Activated CD4-positive, alpha-beta T cell treated with anti-CD3 and anti-CD28 coated beads, Interleukin-2, amount 50 U/mL, for 4 hours (primary cell): ENCODE measurements around the gene KAT8.
"Not testable (repeated sequence)": the region's sequence is repeated elsewhere in the genome, so short reads cannot be mapped to it uniquely, and the experiment has no call there.

Source experiments
- DNase-seq, 2 experiments: peaks; one replicate each; pipeline ENCODE4 v3.0.0-alpha.2; 2020

The KAT8 gene

DNA sequence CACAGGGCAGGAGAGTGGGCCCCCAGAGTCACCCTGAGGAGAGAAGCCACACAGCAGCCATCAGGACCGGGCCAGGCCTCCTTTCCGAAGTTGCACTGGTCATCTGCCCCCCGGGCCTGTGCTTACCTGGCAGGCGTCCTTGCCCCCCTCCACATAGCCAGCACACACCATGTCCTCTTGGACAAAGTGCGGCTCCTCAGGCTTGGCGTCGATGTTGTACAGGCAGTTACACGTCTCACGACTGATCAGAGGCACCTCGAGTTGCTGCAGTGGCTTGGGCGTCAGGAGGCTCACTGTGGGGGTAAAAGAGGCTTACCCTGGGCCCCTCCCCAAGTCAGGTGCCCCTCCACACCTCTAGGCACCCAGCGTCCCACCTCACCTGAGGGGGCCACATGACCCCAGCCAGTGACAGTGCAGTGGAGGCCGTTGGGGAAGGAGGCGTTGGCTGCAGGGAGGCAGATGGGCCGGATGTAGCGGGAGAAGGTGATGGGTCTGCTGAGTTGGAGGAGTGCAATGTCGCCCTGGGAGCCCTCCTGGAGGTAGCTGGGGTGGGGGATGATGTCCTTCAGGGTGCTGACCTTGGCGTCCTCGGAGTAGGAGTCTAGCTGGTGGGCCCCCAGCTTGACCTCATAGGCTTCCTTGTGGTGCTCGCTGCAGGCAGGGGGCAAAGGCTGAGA, 15.0 kb downstream of the KAT8 start:
- DNase-seq, result no peak

GRCh38 chr16:31133046-31133501, 15.6 kb downstream of the KAT8 start:
- no peak for DNase-seq

DNA sequence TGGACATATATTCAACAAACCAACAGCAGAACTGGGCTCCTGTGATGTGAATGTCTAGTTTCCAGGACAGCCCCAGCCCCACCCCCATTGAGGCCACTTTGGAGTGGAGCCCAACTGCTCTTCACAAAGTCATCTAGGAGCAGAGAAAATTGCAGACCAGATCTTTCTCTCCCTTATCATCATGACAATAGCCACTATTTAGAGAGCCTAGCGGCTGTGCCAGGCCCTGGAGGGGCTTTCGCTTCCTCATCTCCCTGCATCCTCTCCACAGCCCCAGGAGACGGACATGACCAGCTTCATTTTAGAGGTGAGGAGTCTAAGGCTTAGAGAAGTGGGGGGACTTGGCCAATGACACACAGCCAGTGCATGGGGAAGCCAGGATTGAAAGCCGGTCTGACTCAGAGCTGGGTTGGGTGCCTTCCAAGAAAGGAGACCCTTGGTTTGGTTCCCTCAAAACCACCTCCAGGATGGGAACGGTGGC, 16.7 kb downstream of the KAT8 start:
- no peak for DNase-seq

DNA sequence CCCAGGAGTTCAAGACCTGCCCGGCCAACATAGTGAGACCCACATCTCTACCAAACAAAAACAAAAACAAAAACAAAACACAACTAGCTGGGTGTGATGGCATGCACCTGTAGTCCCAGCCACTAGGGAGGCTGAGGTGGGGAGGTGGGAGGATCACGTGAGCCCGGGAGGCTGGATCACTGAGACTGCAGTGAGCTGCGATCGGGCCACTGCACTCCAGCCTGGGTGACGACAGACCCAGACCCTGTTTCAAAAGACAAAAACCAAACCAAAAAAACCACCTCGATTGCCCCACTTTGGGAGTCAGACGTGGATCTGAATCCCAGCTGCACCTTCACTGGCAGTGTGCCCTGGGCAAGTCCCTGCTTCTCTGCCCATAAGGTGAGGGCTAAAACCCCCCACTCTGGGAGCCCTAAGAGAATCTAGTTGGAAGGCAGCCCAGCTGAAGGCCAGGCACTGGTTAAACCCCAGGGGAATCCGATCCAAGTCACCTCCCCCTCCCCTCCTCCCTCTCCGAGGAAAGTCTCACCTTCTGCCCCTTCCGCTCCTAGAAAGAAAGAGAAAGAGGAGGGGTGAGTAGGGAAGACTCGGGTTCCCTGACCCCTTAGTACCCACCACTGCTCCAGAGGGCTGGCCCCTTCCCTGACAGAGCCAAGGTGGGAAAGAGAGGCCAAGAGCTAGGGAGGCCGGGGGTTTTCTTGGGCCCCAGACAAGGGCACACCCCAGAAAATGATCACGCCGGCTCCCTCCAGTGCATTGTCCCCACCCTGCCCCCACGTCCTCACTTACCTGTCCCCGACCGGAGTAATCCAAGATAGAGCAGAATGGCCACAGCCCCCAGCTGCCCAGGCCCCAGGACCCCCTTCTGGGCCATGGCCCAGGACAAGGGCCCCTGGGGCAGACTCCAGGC, 17.4 kb downstream of the KAT8 start:
- no peak for DNase-seq

GRCh38 chr16:31135535-31136286, 18.2 kb downstream of the KAT8 start, which contains the start of gene PRSS8:
Gene PRSS8 (minus strand): TSS chr16:31135727. CDS start chr16:31135498, 229 bp downstream.
- DNase-seq, result no peak

DNA sequence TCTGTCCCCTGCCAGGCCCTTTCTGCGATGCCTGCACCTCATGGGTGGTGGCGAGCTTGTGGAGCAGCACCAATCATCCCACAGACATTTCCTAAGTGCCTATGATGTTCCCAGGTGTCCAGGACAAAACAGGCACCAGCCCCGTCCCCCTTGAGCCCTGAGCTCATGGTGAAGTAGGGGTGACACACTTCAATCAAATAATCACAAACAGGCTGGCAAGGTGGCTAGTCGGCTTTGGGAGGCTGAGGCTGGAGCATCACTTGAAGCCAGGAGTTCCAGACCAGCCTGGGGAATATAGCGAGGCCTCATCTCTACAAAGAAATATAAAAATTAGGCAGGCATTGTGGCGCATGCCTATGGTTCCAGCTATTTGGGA, 18.8 kb downstream of the KAT8 start:
- DNase-seq, result no peak

- DNase-seq, result not testable (repeated sequence)
Measured at GRCh38 chr16:31136822-31137499, 19.5 kb downstream of the KAT8 start.

DNA sequence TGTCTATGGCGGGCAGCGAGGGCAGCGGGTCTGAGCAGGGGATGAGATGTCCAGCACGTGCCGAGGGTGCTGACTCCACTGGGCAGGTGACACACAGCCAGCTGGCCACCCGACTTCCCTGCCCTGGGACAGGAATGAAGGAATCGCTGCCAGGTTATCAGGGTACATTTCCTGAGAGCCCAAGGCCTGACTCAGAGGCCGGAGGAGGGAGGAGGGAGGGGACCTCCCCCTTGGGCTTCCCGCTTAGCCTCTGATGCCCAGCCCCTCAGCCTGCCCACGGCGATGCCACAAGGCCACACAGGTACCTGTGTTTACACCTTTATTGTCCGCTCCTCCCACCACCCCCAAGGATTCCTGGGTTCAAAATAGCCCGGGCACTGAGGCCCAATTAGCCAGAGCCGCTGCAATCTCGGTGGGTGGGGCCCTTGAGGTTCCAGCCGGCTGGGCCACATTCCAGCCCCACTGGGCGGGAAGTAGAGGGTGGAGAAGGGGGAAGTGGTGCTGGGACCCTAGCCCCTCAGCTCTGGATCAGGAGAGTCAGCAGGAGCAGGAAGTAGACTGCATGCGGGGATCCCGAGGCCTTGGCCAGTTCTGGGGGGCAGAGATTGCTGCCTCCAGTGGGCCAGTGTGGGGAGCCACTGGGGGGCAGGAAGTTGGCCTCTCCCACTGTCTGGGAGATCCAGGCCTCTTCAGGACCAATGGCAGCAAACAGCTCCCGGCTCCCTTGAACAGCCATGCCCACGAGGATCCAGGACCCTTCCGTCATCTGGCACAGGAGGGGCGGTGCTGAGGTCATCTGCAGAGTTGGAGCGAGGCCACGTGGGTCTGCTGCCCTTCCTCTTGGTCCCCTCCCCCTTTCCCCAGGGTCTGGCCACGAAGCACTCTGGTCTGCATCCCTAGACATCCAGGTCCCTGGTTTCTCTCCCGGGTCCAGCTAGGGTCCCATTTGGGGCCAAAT, 21.4 kb downstream of the KAT8 start:
- no peak for DNase-seq

- not testable (repeated sequence) for DNase-seq
Measured at GRCh38 chr16:31141071-31141469, 23.6 kb downstream of the KAT8 start.

GRCh38 chr16:31141489-31142108, 24.1 kb downstream of the KAT8 start:
- DNase-seq, result no peak

GRCh38 chr16:31142109-31143010, 24.9 kb downstream of the KAT8 start:
- DNase-seq, result peak; percentile 95 to 96

GRCh38 chr16:31143011-31143693, 25.7 kb downstream of the KAT8 start:
- DNase-seq, result no peak

GRCh38 chr16:31143694-31144148, 26.3 kb downstream of the KAT8 start:
- no peak for DNase-seq

DNA sequence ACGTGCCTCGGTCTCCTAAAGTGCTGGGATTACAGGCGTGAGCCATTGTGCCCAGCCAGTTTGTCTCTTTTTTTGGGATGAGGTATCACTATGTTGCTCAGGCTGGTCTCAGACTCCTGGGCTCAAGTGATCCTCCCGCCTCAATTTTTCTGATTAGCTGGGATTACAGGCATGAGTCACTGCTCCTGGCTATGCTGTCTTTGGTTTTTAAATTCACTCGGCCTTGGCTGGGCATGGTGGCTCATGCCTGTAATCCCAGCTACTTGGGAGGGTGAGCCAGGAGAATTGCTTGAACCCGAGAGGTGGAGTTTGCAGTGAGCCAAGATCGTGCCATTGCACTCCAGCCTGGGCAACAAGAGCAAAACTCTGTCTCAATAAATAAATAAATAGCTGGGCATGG, 27.0 kb downstream of the KAT8 start:
- DNase-seq, result not testable (repeated sequence)

GRCh38 chr16:31145398-31145990, 28.0 kb downstream of the KAT8 start:
- DNase-seq, result no peak

- DNase-seq, result no peak
Measured at GRCh38 chr16:31147574-31147973, 30.1 kb downstream of the KAT8 start.

GRCh38 chr16:31148281-31148728, 30.8 kb downstream of the KAT8 start:
- no peak for DNase-seq

DNA sequence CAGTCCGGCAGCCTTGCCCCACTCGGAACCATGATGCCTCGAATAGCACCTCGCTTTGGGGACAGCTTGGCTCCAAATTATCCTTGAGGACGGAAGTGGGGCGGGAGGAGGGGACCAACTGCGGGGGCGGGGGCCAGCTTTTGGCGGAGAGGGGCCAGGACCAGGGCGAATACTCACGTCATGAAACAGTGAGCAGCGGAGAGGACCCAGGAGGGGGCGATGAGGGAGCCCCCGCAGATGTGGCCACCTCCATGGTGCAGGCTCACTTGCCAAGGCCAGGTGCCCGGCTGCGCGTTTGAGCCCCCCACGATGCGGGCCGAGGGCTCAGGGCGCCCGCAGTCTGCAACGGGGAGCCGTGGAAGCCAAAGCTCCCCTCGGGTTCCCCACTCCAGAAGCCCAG, 31.4 kb downstream of the KAT8 start:
- DNase-seq, result no peak
